SK-N-SH (cell line): ENCODE results near the gene RAB11FIP5. TPM values are rescaled to one million over a fixed set of nuclear protein-coding genes. Genes with fewer than 3 reads are reported as not detected.

Experiments used
- CTCF ChIA-PET: fragments of 300-600, 350-600 bp; formaldehyde crosslinking; extraction: SDS; loops from one replicate; lab custom pipeline; 2021; lab: Yijun Ruan, JAX
- POLR2A ChIA-PET: fragments of 350-600 bp; sonication (Branson Sonifier 250); formaldehyde crosslinking; extraction: SDS; loops from one replicate; lab custom pipeline; 2020; ENCODE audit warnings: antibody characterized with exemption, inconsistent platforms; lab: Yijun Ruan, JAX
- DNase-seq: peaks from one replicate; pipeline ENCODE4 v3.0.0; 2012
- H2AFZ ChIP-seq: fragments of 200-600 bp; sonication (generic); 2 replicates; pipeline ENCODE4 v1.8.1; 2016; ENCODE audit warnings: antibody characterized with exemption, mild to moderate bottlenecking, low read depth
- H3F3A ChIP-seq: fragments of 200-600 bp; sonication (generic); replicated peaks from 2 replicates; pipeline ENCODE3; 2016; ENCODE audit warnings: antibody characterized with exemption, mild to moderate bottlenecking; ENCODE audit not compliant: insufficient read depth
- H3K27ac ChIP-seq, 2 experiments: fragments of 200-500 bp in 1 of 2; fragments of 200-600 bp in 1 of 2; sonication (Bioruptor generic) in 1 of 2; sonication (generic), shearing (Covaris generic) in 1 of 2; 2 replicates each; pipeline versions ENCODE4 v1.5.1 to v1.6.1; 2014 to 2016; ENCODE audit warnings: low read depth in 2 of 2, inconsistent platforms in 1 of 2, low read length in 1 of 2, mild to moderate bottlenecking in 1 of 2, mixed read lengths in 1 of 2
- H3K27me3 ChIP-seq: fragments of 200-600 bp; sonication (generic), shearing (Covaris generic); 2 replicates; pipeline ENCODE4 v1.6.1; 2016; ENCODE audit warnings: mixed run types; ENCODE audit not compliant: insufficient read depth
- H3K36me3 ChIP-seq, 2 experiments: fragments of 200-500 bp in 1 of 2; fragments of 200-600 bp in 1 of 2; sonication (Bioruptor generic) in 1 of 2; sonication (generic) in 1 of 2; replicated peaks in 1 of 2; 2 replicates each; pipeline versions ENCODE3 to v1.5.1; 2014 to 2016; ENCODE audit warnings: low read length in 1 of 2, mild to moderate bottlenecking in 1 of 2; ENCODE audit not compliant: insufficient read depth in 2 of 2, control insufficient read depth in 1 of 2
- H3K4me1 ChIP-seq, 2 experiments: fragments of 200-500 bp in 1 of 2; fragments of 200-600 bp in 1 of 2; sonication (Bioruptor generic) in 1 of 2; sonication (generic), shearing (Covaris generic) in 1 of 2; 2 replicates each; pipeline versions ENCODE4 v1.5.1 to v1.6.1; 2014 to 2016; ENCODE audit warnings: low read depth in 1 of 2, low read length in 1 of 2, mixed run types in 1 of 2; ENCODE audit not compliant: insufficient read depth in 2 of 2, control insufficient read depth in 1 of 2
- H3K4me2 ChIP-seq: fragments of 200-600 bp; sonication (generic), shearing (Covaris generic); 2 replicates; pipeline ENCODE4 v1.6.1; 2017; ENCODE audit warnings: mixed run types
- H3K4me3 ChIP-seq, 2 experiments: fragments of 200-500 bp in 1 of 2; fragments of 200-600 bp in 1 of 2; sonication (Bioruptor generic) in 1 of 2; sonication (generic), shearing (Covaris generic) in 1 of 2; 2 replicates each; pipeline versions ENCODE4 v1.5.1 to v1.8.1; 2014 to 2016; ENCODE audit warnings: low read depth in 2 of 2, inconsistent platforms in 1 of 2, low read length in 1 of 2, mild to moderate bottlenecking in 1 of 2, mixed read lengths in 1 of 2, moderate library complexity in 1 of 2
- H3K79me2 ChIP-seq: fragments of 200-600 bp; sonication (generic); 2 replicates; pipeline ENCODE4 v1.8.1; 2017; ENCODE audit warnings: mild to moderate bottlenecking; ENCODE audit not compliant: insufficient read depth
- H3K9ac ChIP-seq: fragments of 200-600 bp; sonication (generic); 2 replicates; pipeline ENCODE4 v1.6.1; 2017; ENCODE audit warnings: mixed run types
- H3K9me2 ChIP-seq: fragments of 200-600 bp; sonication (generic); 2 replicates; pipeline ENCODE4 v1.6.1; 2017; ENCODE audit warnings: mixed run types
- H3K9me3 ChIP-seq: fragments of 200-600 bp; sonication (generic); 2 replicates; pipeline ENCODE4 v1.6.1; 2017; ENCODE audit warnings: mixed run types, mild to moderate bottlenecking, moderate library complexity
- H4K20me1 ChIP-seq: fragments of 200-600 bp; sonication (generic); 2 replicates; pipeline ENCODE4 v1.6.1; 2017; ENCODE audit warnings: mild to moderate bottlenecking, mixed run types; ENCODE audit not compliant: insufficient read depth
- CHD2 ChIP-seq: fragments of 150-350 bp; IDR thresholded peaks from 2 replicates; pipeline ENCODE4 v1.6.1; 2018; ENCODE audit warnings: low read length; ENCODE audit not compliant: partially characterized antibody
- FOSL2 ChIP-seq: IDR thresholded peaks from 2 replicates; pipeline ENCODE4 v1.4.0; 2012; ENCODE audit warnings: low read depth, mild to moderate bottlenecking, moderate library complexity, borderline replicate concordance
- FOXJ3 ChIP-seq: sonication (generic); formaldehyde crosslinking; IDR thresholded peaks from 2 replicates; pipeline ENCODE4 v1.5.1; 2020; ENCODE audit warnings: mild to moderate bottlenecking, missing genetic modification reagents
- IRF3 ChIP-seq: fragments of 150-350 bp; IDR thresholded peaks from 2 replicates; pipeline ENCODE4 v1.6.1; 2016; ENCODE audit warnings: mild to moderate bottlenecking, low read depth, low read length
- MAX ChIP-seq: IDR thresholded peaks from 2 replicates; pipeline ENCODE4 v1.4.0; 2012; ENCODE audit warnings: low read depth
- MEF2A ChIP-seq: IDR thresholded peaks from 2 replicates; pipeline ENCODE4 v1.4.0; 2012; ENCODE audit warnings: low read depth, borderline replicate concordance
- NFIC ChIP-seq: IDR thresholded peaks from 2 replicates; pipeline ENCODE4 v1.4.0; 2012; ENCODE audit warnings: borderline replicate concordance
- NRF1 ChIP-seq: IDR thresholded peaks from 2 replicates; pipeline ENCODE4 v1.6.1; 2012; ENCODE audit warnings: low read depth, mild to moderate bottlenecking, low read length
- PBX3 ChIP-seq: IDR thresholded peaks from 2 replicates; pipeline ENCODE4; 2012
- POLR2AphosphoS5 ChIP-seq: IDR thresholded peaks from 2 replicates; pipeline ENCODE4 v1.6.1; 2012; ENCODE audit warnings: low read depth, low read length
- RCOR1 ChIP-seq: fragments of 150-350 bp; IDR thresholded peaks from 2 replicates; pipeline ENCODE4 v1.6.1; 2017; ENCODE audit warnings: antibody characterized with exemption, low read length
- REST ChIP-seq: IDR thresholded peaks from 2 replicates; pipeline ENCODE4 v1.6.1; 2012; ENCODE audit warnings: mild to moderate bottlenecking, low read depth, low read length, moderate library complexity
- RXRA ChIP-seq: IDR thresholded peaks from 2 replicates; pipeline ENCODE4 v1.4.0; 2012; ENCODE audit warnings: low read depth, mild to moderate bottlenecking, borderline replicate concordance
- SMC3 ChIP-seq: IDR thresholded peaks from 2 replicates; pipeline ENCODE4 v1.6.1; 2012; ENCODE audit warnings: low read depth, low read length, improper control_type of control experiment
- TEAD4 ChIP-seq: IDR thresholded peaks from 2 replicates; pipeline ENCODE4 v1.4.0; 2012; ENCODE audit warnings: mild to moderate bottlenecking, borderline replicate concordance; ENCODE audit not compliant: insufficient read depth
- USF2 ChIP-seq: fragments of 150-350 bp; IDR thresholded peaks from 2 replicates; pipeline ENCODE4 v1.6.1; 2017; ENCODE audit warnings: antibody characterized with exemption, low read length, low read depth, borderline replicate concordance
- WGBS: methylation state at CpG from one replicate; pipeline ENCODE4 v1.1.6; 2017; ENCODE audit warnings: low lambda C conversion rate; 5-methylcytosine and 5-hydroxymethylcytosine counted together
- polyA plus RNA-seq, 3 experiments: library from polyadenylated mRNA; depleted of rRNA; stranded (reverse); fragments of >200 nt; gene quantifications; 2 replicates each; pipeline ENCODE4 v1.2.3, GENCODE V29; 2012

Gene RAB11FIP5
- polyA plus RNA-seq, 1 of the 3 experiments (the other 2 are of a cell fraction) = 17.1 TPM

GRCh38 chr2:73141896-73142295 is 29.1 kb upstream of the RAB11FIP5 start:
- Histone ChIP-seq H3K9me3 (0 out of 2 replicates have a peak, but pooled peaks cover 3% of the 10 kb centered on the region), H3K4me2 (no peak overlapping the region), H3K27ac (no peak overlapping the region), H3K36me3 (no peaks in the 10 kb centered on the region), H3K27me3 (no peaks in the 10 kb centered on the region), H3K4me3 (no peak overlapping the region), H3K79me2 (no peaks in the 10 kb centered on the region), H3K4me1 (no peaks in the 10 kb centered on the region), H3K9me2 (no peaks in the 10 kb centered on the region), H2AFZ (no peak overlapping the region), H3F3A (peaks cover 3% of the 10 kb centered on the region), H4K20me1 (no peaks in the 10 kb centered on the region), H3K9ac (no peak overlapping the region)
- ChIA-PET POLR2A (no interaction called here), CTCF (interaction anchor here (0.8 to 3.2 kb wide), 2 partner anchors 14 to 22 kb away, joined by 4 to 16 read pairs; no protein-coding TSS in a partner anchor)
- no peak for TF ChIP-seq MAX
- TF ChIP-seq SMC3 = no peak
- no peak for TF ChIP-seq RXRA
- no peak for TF ChIP-seq IRF3
- TF ChIP-seq PBX3 = no peak
- no peak for TF ChIP-seq REST
- TF ChIP-seq TEAD4 = no peak
- no peak for TF ChIP-seq FOXJ3 (CRISPR knock-in tag)
- TF ChIP-seq RCOR1 = no peak
- TF ChIP-seq USF2 = no peak
- TF ChIP-seq CHD2 = no peak
- TF ChIP-seq NRF1 = no peak
- TF ChIP-seq MEF2A = no peak
- TF ChIP-seq POLR2AphosphoS5 = no peak
- TF ChIP-seq NFIC = no peak
- no peak for TF ChIP-seq FOSL2
- DNase-seq = no peak
- 89% methylated on average over 2 of the region's 2 CpGs for WGBS
